Smooth muscle cell of trachea (primary cell): Measurements from ENCODE around the gene ZNF44. TPM values are rescaled to one million over a fixed set of nuclear protein-coding genes. Genes with fewer than 3 reads are reported as not detected.

Experiments
- total RNA-seq: library from RNA; depleted of rRNA; stranded (reverse); fragments of >200 nt; gene quantifications from 2 replicates; pipeline ENCODE4 v1.2.1, GENCODE V29; 2014

ZNF44 gene
- 10.4 and 14.0 TPM in 2 replicates for total RNA-seq

GRCh38 chr19:12294249-12295158 is at the start of gene ZNF44:
Gene ZNF44, minus strand, starts transcription at chr19:12294883. Its CDS starts 189 bp downstream, at chr19:12294694.

DNA sequence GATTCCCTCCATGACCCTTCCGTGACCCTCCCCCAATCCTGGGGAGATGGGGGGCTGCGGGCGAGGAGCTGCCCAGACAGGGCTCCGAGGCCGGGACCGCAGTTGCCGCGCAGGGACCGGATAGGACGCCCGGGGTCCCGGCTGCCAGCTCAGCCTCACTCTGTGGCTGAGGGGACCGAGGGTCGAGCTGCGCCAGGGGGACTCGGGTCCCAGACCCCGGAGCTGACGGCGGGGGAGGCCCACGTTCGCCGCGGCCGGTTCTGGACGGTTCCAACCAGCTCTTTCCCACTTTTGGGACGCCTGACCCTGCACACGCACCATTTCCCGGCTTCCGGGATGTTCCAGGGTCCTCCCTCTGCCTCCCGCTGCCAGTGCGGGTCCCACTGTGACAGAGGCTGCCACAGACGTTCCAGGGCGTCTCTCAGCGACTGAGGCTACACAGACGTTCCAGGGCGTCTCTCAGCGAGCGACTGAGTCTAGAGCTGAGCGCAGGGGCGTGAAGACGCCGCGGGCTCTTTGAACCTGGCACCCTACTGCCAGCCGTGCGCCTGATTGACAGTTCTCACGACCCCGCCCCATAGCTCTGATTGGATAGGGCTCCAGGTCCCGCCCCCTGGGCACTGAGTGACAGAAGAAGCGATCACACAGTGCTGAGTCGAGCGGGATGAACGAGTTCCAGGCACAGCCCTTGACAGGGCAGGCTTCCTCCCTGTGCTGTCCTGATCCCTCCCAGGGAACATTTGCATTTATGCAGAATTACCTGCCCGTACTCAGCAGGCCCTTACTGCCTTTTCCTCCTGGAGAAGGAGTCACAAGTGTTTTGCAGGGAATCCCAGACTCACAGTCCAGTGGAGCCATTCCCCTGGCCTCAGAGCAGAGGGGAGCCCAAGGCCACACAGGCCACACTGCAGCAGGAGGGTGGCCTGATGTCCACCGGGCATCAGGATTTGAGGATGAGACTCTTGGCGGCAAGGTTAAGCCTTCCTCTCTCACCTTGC is 38.8 kb upstream of the ZNF44 start, which contains the start of gene ZNF563:
Gene ZNF563, minus strand, starts transcription at position 472 of the 998 bp plus-strand sequence. Its CDS starts 151 bp downstream, at position 321.

Other genes starting within 250 kb of the ZNF44 start
- gene ZNF878, start 241.9 kb downstream of the ZNF44 start, total RNA-seq = 0.29 TPM in 1 of 2 replicates, not detected in the other
- gene ZNF844, start 230.2 kb downstream of the ZNF44 start, total RNA-seq = 11.6 and 12.1 TPM in 2 replicates
- 6.5 and 10.2 TPM in 2 replicates for gene ZNF20, start 154.5 kb downstream of the ZNF44 start, total RNA-seq
- 7.9 and 14.5 TPM in 2 replicates for gene ZNF625, start 138.1 kb downstream of the ZNF44 start, total RNA-seq
- gene ZNF136, start 131.8 kb downstream of the ZNF44 start, total RNA-seq = 6.4 and 6.8 TPM in 2 replicates
- 4.1 and 4.8 TPM in 2 replicates for gene ZNF563, start 38.8 kb upstream of the ZNF44 start, total RNA-seq
- 3.5 and 3.9 TPM in 2 replicates for gene ZNF442, start 70.8 kb upstream of the ZNF44 start, total RNA-seq
- gene ZNF799, start 106.4 kb upstream of the ZNF44 start, total RNA-seq = 1.5 and 3.1 TPM in 2 replicates
- gene ZNF443, start 146.1 kb upstream of the ZNF44 start, total RNA-seq = 2.0 and 2.8 TPM in 2 replicates
- 3.5 and 4.1 TPM in 2 replicates for gene ZNF709, start 189.9 kb upstream of the ZNF44 start, total RNA-seq